GM19099 (cell line): ENCODE data around the gene PCYOX1L.

Experiments
- POLR2A ChIP-seq: IDR thresholded peaks from 3 replicates; pipeline ENCODE4 v1.6.1; 2011; ENCODE audit warnings: low read depth; ENCODE audit not compliant: insufficient read length; ENCODE audit errors: extremely low read depth

Gene PCYOX1L

GRCh38 chr5:149405550-149406202 is 47.8 kb downstream of the PCYOX1L start:
- TF ChIP-seq POLR2A: no peak

GRCh38 chr5:149406203-149406978 is 48.5 kb downstream of the PCYOX1L start:
- no peak for TF ChIP-seq POLR2A

DNA sequence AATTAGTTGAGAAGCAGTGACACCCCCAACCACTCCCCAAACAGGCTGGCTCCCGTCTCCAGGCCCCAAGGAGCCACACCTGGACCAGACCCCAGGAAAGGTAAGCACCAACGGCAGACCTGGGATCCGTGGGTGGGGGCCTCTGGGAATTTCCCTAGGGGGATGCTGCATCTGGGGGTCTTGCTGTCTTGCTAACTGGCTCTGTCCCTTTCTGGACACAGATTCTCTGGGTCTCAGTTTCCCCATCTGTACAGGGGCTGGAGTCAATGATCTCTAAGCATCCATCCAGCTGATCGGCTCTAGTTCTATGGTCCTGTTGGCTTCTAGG is 49.1 kb downstream of the PCYOX1L start:
- no peak for TF ChIP-seq POLR2A

GRCh38 chr5:149407323-149408251 is 49.7 kb downstream of the PCYOX1L start:
- TF ChIP-seq POLR2A: no peak

GRCh38 chr5:149408252-149409099 is 50.6 kb downstream of the PCYOX1L start:
- no peak for TF ChIP-seq POLR2A

DNA sequence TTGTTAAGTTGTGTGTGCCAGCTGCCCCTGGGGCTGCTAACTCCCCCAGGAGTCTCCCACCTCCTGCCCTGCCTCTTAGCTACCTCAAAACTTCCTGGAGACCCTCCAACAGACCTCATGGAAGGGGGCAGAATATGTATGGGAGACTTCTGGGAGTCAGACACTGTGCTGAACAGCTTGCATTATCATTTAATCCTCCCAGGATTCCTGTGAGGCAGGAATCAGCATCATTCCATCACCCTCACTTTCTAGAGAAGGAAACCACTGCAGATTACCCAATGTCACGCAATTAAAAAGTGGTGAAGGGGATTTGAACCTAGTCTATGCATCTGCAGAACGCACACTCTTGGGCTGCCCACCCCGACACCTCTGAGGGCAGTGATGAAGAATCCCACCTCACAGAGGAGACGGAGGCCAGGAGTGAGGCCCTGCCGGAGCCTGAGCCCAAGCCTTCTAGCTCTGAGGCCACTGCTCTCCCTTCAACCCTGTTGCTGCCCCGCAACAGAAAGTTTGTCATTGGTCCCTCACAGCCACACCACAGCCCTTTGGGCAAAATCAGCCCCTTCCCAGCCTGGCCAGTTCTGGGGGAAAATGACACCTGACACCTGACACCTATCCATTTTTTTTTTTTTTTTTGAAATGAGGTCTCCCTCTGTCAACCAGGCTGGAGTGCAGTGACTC is 51.6 kb downstream of the PCYOX1L start:
- TF ChIP-seq POLR2A: no peak

DNA sequence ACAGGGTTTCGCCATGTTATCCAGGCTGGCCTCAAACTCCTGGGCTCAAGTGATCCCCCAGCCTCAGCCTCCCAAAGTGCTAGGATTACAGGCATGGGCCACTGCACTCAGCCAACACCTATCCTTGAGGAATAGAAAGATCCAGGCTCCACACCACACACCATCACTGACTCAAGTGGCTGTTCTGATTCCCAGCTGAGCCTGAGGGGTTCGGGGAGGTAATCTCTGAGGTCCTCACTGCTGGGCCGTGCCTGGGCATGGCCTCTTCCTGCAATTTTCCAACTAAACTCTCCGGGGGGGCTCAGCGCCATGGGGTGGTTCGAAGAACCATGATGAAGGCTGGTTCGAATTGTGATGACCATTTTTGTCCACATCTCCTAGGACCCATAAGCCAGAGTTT is 52.2 kb downstream of the PCYOX1L start:
- no peak for TF ChIP-seq POLR2A

- TF ChIP-seq POLR2A: no peak
Measured at GRCh38 chr5:149410721-149411432, 53.0 kb downstream of the PCYOX1L start.

GRCh38 chr5:149411738-149412519 is 54.1 kb downstream of the PCYOX1L start:
- TF ChIP-seq POLR2A: no peak

GRCh38 chr5:149412783-149413476 is 55.1 kb downstream of the PCYOX1L start:
- TF ChIP-seq POLR2A: no peak

DNA sequence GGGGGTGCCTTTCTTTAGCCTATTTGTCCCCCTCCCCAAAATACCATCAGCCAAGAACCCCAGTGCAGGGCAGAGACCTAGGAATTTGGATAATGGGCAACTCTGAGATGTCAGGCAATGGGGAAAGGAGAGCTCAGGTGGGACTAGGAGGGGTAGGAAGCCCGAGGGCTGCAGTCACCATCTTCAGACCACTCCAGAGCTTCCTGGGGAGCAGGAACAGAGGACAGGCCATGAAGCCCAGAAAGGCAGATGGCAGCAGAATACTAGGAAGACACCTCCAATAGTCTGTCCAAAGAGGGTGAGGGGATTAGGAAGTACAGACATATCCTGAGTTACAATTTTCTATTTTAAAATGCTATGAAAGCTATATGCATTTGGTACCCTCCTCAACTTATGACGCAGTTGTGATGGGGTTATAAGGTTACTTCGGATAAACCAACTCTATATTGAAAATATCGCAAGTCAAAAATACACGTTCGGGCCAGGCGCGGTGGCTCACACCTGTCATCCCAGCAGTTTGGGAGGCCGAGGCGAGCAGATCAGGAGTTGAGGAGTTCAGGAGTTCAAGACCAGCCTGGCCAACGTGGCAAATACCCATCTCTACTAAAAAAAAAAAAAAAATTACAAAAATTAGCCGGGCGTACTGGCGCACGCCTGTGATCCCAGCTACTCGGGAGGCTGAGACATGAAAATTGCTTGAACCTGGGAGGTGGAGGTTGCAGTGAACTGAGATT is 55.8 kb downstream of the PCYOX1L start:
- no peak for TF ChIP-seq POLR2A
